Breast epithelium (tissue), 4 donors: ENCODE results near the gene NPY2R. TPM values are rescaled to one million over a fixed set of nuclear protein-coding genes. Genes with fewer than 3 reads are reported as not detected.

Experiments
- DNase-seq, 2 donors: peaks; one replicate each; pipeline ENCODE4 v3.0.0-alpha.2; 2019; ENCODE audit warnings: low spot score in 2 of 2
- H3K27ac ChIP-seq, 2 donors: fragments of 200-600 bp; sonication (generic) in 1 of 2; one replicate each; pipeline ENCODE4 v1.5.1; 2016 to 2019; ENCODE audit warnings: mild to moderate bottlenecking in 1 of 2
- H3K27me3 ChIP-seq, 2 donors: fragments of 200-600 bp; sonication (generic) in 1 of 2; one replicate each; pipeline versions ENCODE4 v1.5.1 to v1.6.0; 2017 to 2019; ENCODE audit warnings: control low read depth in 1 of 2, mild to moderate bottlenecking in 1 of 2
- H3K36me3 ChIP-seq: fragments of 200-600 bp; one replicate; pipeline ENCODE4 v1.5.1; 2019
- H3K4me1 ChIP-seq, 2 donors: fragments of 200-600 bp; sonication (generic); one replicate each; pipeline ENCODE4 v1.5.1; 2016 to 2019; ENCODE audit warnings: control low read depth in 1 of 2
- H3K4me3 ChIP-seq, 3 donors: fragments of 200-600 bp; sonication (generic); 1 replicate in 2 of 3; 2 replicates in 1 of 3; pipeline ENCODE4 v1.5.1; 2016 to 2019; ENCODE audit warnings: mild to moderate bottlenecking in 3 of 3, moderate library complexity in 2 of 3
- H3K9me3 ChIP-seq, 2 donors: fragments of 200-600 bp; sonication (generic) in 1 of 2; one replicate each; pipeline ENCODE4 v1.5.1; 2016 to 2019; ENCODE audit warnings: control low read depth in 1 of 2
- POLR2A ChIP-seq: fragments of 450-650 bp; IDR thresholded peaks from one replicate; pipeline ENCODE4 v1.6.1; 2016; ENCODE audit warnings: antibody characterized with exemption, mild to moderate bottlenecking, moderate library complexity
- POLR2AphosphoS5 ChIP-seq, 3 donors: sonication (generic); formaldehyde crosslinking; IDR thresholded peaks; one replicate each; pipeline ENCODE4 v1.6.1; 2017; ENCODE audit warnings: antibody characterized with exemption in 3 of 3
- intact Hi-C: fragments of 100-400 bp; cut with DNase I; formaldehyde crosslinking; loops from one replicate; pipeline ENCODE4 v1.15.1; 2023; ENCODE audit warnings: low total_unique reads
- total RNA-seq, 3 donors: library from RNA; depleted of rRNA; stranded (reverse); fragments of >200 nt; gene quantifications; one replicate each; pipeline ENCODE4 v1.1.0, GENCODE V29; 2016
- TF ChIP-seq, protein P1 (sequence below), 3 donors: fragments of 450-650 bp; IDR thresholded peaks; one replicate each; pipeline ENCODE4 v1.5.1; 2016 to 2017; ENCODE audit warnings: antibody characterized with exemption in 3 of 3, mild to moderate bottlenecking in 3 of 3, moderate library complexity in 3 of 3

The NPY2R gene
- total RNA-seq, 3 donors from 2014 or later = 1.6 to 11.4 (median 4.4) TPM

DNA sequence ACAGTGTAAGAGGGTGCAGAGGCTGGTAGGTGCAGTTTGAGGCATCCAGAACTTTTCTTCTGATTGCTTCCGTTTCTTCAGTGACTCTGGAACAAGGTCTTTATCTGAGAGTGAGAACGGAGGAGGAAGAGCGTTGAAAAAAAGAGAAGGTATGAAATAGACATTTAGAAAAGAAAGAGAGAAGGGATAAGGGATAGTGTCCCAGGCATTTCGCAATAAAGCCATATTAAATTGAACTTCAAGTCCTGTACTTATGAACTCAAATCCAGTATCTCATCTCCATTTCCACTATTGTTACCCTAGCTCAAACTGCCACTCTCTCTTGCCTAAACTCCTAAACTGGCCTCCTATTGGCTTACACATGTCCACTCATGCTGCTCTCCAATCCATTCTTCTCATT, 36.7 kb downstream of the NPY2R start:
- no peak for TF ChIP-seq POLR2AphosphoS5 (IDR thresholded peaks at IDR 0.05)
- TF ChIP-seq POLR2A = no peak
- TF ChIP-seq, protein P1, sequence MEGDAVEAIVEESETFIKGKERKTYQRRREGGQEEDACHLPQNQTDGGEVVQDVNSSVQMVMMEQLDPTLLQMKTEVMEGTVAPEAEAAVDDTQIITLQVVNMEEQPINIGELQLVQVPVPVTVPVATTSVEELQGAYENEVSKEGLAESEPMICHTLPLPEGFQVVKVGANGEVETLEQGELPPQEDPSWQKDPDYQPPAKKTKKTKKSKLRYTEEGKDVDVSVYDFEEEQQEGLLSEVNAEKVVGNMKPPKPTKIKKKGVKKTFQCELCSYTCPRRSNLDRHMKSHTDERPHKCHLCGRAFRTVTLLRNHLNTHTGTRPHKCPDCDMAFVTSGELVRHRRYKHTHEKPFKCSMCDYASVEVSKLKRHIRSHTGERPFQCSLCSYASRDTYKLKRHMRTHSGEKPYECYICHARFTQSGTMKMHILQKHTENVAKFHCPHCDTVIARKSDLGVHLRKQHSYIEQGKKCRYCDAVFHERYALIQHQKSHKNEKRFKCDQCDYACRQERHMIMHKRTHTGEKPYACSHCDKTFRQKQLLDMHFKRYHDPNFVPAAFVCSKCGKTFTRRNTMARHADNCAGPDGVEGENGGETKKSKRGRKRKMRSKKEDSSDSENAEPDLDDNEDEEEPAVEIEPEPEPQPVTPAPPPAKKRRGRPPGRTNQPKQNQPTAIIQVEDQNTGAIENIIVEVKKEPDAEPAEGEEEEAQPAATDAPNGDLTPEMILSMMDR (IDR thresholded peaks at IDR 0.05) = no peak
- intact Hi-C loops = no loop called here
- H3K9me3 ChIP-seq = no peaks in the 10 kb centered on the region

DNA sequence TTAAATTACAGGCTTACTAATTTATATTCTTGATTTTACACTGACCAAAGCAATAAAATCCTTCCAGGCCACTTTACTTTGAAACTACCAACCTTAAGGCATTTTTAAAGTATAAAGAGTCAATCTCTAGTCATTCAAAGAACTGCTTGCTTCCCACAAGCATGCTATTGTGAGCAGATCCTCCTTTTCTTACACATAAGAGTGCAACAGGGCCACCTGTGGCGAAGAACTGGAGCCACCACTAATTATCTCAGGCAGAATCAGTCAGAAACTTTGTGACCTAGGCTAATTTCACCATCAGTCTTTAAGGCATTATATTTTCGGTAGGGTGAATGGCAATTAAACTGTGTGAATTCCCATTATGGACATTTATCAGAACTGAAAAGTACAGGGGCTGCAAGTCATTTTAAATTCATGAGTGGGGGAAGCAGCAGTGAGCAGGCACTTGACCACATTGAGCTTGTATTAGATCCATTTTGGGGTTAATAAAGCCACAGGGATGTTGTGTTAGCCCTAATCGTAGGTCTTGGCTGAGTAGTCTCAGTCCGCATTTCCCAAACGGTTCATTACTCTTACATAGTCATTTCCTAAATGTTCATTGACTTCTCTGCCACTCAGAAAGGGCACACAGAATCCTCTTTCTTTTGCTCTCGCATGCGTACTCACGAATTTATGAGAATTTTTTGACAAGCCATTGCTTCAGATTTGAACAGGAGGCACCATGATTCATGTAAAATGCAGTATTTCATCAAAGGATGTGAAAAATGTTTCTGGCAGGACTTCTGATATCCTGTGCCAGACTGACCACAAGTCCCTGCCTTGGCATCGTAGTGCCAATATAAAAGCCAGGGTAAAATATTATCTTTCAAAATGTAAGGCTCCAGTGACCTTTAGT, 39.8 kb downstream of the NPY2R start:
- Histone ChIP-seq H3K4me1 (no peaks in the 10 kb centered on the region), H3K27ac (no peak overlapping the region), H3K9me3 (no peaks in the 10 kb centered on the region), H3K36me3 (no peaks in the 10 kb centered on the region), H3K4me3 (no peak overlapping the region), H3K27me3 (no peaks in the 10 kb centered on the region)
- DNase-seq = no peak
- TF ChIP-seq POLR2AphosphoS5 (IDR thresholded peaks at IDR 0.05) (no peak), POLR2A (no peak)
- TF ChIP-seq, protein P1 (IDR thresholded peaks at IDR 0.05) = no peak
- intact Hi-C loops = no loop called here

More for the DNA sequence above, 36.7 kb downstream of the NPY2R start:
- no peak for DNase-seq
- Histone ChIP-seq H3K27me3 (no peaks in the 10 kb centered on the region), H3K4me3 (no peak overlapping the region), H3K27ac (no peak overlapping the region), H3K4me1 (no peaks in the 10 kb centered on the region), H3K36me3 (no peaks in the 10 kb centered on the region)

DNA sequence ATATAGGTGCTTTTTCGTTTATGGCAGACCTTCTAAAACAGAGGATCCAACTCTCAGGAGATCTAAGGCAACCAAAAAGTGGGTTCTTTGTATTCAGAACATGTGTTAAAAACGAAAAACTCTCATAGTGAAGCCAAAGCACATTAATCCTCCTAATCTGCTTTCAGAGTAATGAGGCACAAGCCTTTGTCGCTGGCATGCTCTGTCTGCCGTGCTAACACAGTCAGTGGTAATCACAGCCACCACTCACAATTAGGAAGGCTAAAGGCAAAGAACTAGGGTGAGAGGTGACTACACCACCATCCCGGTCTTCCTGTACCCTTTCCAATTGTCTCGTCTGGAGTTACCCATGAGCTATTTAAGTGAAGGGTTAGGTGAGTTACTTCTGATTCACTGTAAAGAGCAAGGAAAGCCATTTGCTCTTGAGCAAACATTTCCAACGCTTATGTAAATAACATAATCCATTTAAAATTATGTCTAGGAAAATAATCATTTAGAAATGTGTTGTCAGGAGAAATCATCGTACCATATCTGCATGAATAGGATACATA, 40.7 kb downstream of the NPY2R start:
- no peaks in the 10 kb centered on the region for H3K36me3 ChIP-seq
- no peaks in the 10 kb centered on the region for H3K9me3 ChIP-seq
- TF ChIP-seq POLR2AphosphoS5 (IDR thresholded peaks at IDR 0.05) (no peak), POLR2A (no peak)
- TF ChIP-seq, protein P1 (IDR thresholded peaks at IDR 0.05) = no peak
- intact Hi-C loops = no loop called here
- DNase-seq = no peak
- H3K27ac ChIP-seq = no peak overlapping the region
- H3K4me3 ChIP-seq = no peak overlapping the region
- H3K4me1 ChIP-seq = no peaks in the 10 kb centered on the region
- H3K27me3 ChIP-seq = no peaks in the 10 kb centered on the region

DNA sequence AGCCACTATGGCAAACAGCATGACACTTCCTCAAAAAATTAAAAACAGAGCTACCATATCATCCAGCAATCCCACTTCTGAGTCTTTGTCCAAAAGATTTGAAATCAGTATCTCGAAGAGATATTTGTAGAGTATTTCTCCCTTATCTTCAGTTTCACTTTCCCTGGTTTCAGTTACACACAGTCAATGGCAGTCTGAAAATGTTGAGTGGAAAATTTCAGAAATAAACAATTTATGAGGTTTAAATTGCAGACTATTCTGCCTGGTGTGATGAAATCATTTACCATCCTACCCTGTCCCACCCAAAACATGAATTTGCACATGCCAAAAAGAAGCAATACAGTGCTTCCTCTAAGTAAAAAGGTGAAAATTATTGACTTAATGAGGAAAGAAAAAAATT, 43.9 kb downstream of the NPY2R start:
- intact Hi-C loops = no loop called here
- Histone ChIP-seq H3K9me3 (no peaks in the 10 kb centered on the region), H3K27ac (no peak overlapping the region), H3K27me3 (no peaks in the 10 kb centered on the region), H3K4me3 (no peak overlapping the region), H3K4me1 (no peaks in the 10 kb centered on the region), H3K36me3 (no peaks in the 10 kb centered on the region)
- no peak for DNase-seq
- TF ChIP-seq, protein P1 (IDR thresholded peaks at IDR 0.05) = no peak
- no peak for TF ChIP-seq POLR2AphosphoS5 (IDR thresholded peaks at IDR 0.05)
- no peak for TF ChIP-seq POLR2A

DNA sequence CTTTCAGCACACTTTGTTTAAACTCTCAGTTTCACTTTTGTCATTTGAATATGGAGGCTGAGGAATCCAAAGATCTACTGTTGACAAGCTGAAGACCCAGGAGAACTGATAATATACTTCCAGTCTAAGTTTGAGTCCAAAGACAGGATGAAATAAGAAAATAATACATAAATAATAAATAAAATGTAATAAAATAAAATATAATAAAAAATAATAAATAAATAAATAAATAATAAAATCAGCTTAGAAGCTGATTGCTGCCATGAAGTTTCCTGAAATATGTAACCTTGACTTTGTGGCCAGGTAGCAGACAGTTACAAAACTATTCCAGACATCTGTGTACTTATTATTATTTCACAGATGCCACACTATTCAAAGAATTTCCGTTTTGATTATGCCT, 55.0 kb downstream of the NPY2R start:
- H3K36me3 ChIP-seq = no peaks in the 10 kb centered on the region
- intact Hi-C loops = no loop called here
- TF ChIP-seq, protein P1 (IDR thresholded peaks at IDR 0.05) = no peak
- TF ChIP-seq POLR2A = no peak
- no peak for TF ChIP-seq POLR2AphosphoS5 (IDR thresholded peaks at IDR 0.05)
- no peaks in the 10 kb centered on the region for H3K9me3 ChIP-seq
- H3K4me1 ChIP-seq = no peaks in the 10 kb centered on the region
- no peak for DNase-seq
- no peak overlapping the region for H3K4me3 ChIP-seq
- H3K27me3 ChIP-seq = no peaks in the 10 kb centered on the region
- no peak overlapping the region for H3K27ac ChIP-seq
